Measurements from ENCODE around the gene PPP1R1C. TPM values are rescaled to one million over a fixed set of nuclear protein-coding genes. Genes with fewer than 3 reads are reported as not detected.

PPP1R1C gene
- total and polyA plus RNA-seq, 2 donors (not counting 1 experiment from before 2014, with no cell fraction given), result not detected

- Mint-ChIP-seq H3K4me1 (no peaks in the 10 kb centered on the region), H3K9me3 (ENCODE audit: insufficient read depth) (no peaks in the 10 kb centered on the region), H3K27me3 (peaks cover 5% of the 10 kb centered on the region), H3K4me3 (no peak overlapping the region), H3K27ac (no peak overlapping the region)
- ChIA-PET POLR2A (no interaction called here), CTCF (interaction anchor here (0.9 kb wide), 1 partner anchor 14 kb away, joined by 3 read pairs; no protein-coding TSS in a partner anchor)
- no CpG with 5 or more reads among the region's 3 CpGs for WGBS (ENCODE audit: insufficient coverage)
- no peaks in the 10 kb centered on the region for H3K36me3 ChIP-seq (replicated peaks in 1 of 2; ENCODE audit: control extremely low read depth in 1 of 2, control insufficient read depth in 1 of 2, extremely low read depth in 1 of 2, insufficient read depth in 2 of 2, low read length in 1 of 2)
- no peak overlapping the region for H3K9ac ChIP-seq (ENCODE audit: low read length)
- H2AFZ ChIP-seq (ENCODE audit: insufficient read depth, low read depth, low read length, poor library complexity, severe bottlenecking), result no peak overlapping the region
- H4K20me1 ChIP-seq (ENCODE audit: control insufficient read depth, insufficient read depth, low read length, poor library complexity, severe bottlenecking), result no peaks in the 10 kb centered on the region
- H3K4me3 ChIP-seq (ENCODE audit: control extremely low read depth in 1 of 5, extremely low read depth in 1 of 5, insufficient read depth in 1 of 5, low read depth in 2 of 5, low read length in 4 of 5), result no peak overlapping the region
- H3K4me1 ChIP-seq (ENCODE audit: control insufficient read depth in 2 of 2, insufficient read depth in 2 of 2, low read length in 2 of 2), result no peaks in the 10 kb centered on the region
- no peaks in the 10 kb centered on the region for H3K9me3 ChIP-seq (ENCODE audit: control extremely low read depth in 1 of 3, control insufficient read depth in 2 of 3, insufficient read depth in 1 of 3, low read length in 2 of 3)
- TF ChIP-seq EZH2 (IDR thresholded peaks at IDR 0.05; ENCODE audit: borderline replicate concordance, insufficient read depth, low read depth, low read length, poor library complexity, severe bottlenecking), result no peak
- TF ChIP-seq, protein P1, sequence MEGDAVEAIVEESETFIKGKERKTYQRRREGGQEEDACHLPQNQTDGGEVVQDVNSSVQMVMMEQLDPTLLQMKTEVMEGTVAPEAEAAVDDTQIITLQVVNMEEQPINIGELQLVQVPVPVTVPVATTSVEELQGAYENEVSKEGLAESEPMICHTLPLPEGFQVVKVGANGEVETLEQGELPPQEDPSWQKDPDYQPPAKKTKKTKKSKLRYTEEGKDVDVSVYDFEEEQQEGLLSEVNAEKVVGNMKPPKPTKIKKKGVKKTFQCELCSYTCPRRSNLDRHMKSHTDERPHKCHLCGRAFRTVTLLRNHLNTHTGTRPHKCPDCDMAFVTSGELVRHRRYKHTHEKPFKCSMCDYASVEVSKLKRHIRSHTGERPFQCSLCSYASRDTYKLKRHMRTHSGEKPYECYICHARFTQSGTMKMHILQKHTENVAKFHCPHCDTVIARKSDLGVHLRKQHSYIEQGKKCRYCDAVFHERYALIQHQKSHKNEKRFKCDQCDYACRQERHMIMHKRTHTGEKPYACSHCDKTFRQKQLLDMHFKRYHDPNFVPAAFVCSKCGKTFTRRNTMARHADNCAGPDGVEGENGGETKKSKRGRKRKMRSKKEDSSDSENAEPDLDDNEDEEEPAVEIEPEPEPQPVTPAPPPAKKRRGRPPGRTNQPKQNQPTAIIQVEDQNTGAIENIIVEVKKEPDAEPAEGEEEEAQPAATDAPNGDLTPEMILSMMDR (IDR thresholded peaks at IDR 0.05), result no peak
- no peaks in the 10 kb centered on the region for H3K27me3 ChIP-seq (replicated peaks in 1 of 4; ENCODE audit: control extremely low read depth in 1 of 4, control insufficient read depth in 3 of 4, insufficient read depth in 4 of 4, low read length in 3 of 4)
- intact Hi-C loops (cut with micrococcal nuclease), result no loop called here
- no peak for ATAC-seq (ENCODE audit: low read depth)
- H3K27ac ChIP-seq (ENCODE audit: low read length in 2 of 2), result no peak overlapping the region
- no peak for DNase-seq
- H3K4me2 ChIP-seq (replicated peaks; ENCODE audit: low read depth, low read length, poor library complexity, severe bottlenecking), result no peak overlapping the region
- no peaks in the 10 kb centered on the region for H3K79me2 ChIP-seq (ENCODE audit: control insufficient read depth, insufficient read depth, low read length)
Measured at GRCh38 chr2:182062329-182062972, 76.8 kb downstream of the PPP1R1C start.

- Histone ChIP-seq H3K79me2 (ENCODE audit: control insufficient read depth, insufficient read depth, low read length) (no peaks in the 10 kb centered on the region), H2AFZ (ENCODE audit: insufficient read depth, low read depth, low read length, poor library complexity, severe bottlenecking) (no peak overlapping the region), H3K27me3 (replicated peaks in 1 of 4; ENCODE audit: control extremely low read depth in 1 of 4, control insufficient read depth in 3 of 4, insufficient read depth in 4 of 4, low read length in 3 of 4) (no peaks in the 10 kb centered on the region), H3K9ac (ENCODE audit: low read length) (no peak overlapping the region), H4K20me1 (ENCODE audit: control insufficient read depth, insufficient read depth, low read length, poor library complexity, severe bottlenecking) (no peaks in the 10 kb centered on the region), H3K36me3 (replicated peaks in 1 of 2; ENCODE audit: control extremely low read depth in 1 of 2, control insufficient read depth in 1 of 2, extremely low read depth in 1 of 2, insufficient read depth in 2 of 2, low read length in 1 of 2) (no peaks in the 10 kb centered on the region), H3K4me2 (replicated peaks; ENCODE audit: low read depth, low read length, poor library complexity, severe bottlenecking) (no peak overlapping the region), H3K27ac (ENCODE audit: low read length in 2 of 2) (no peak overlapping the region), H3K4me1 (ENCODE audit: control insufficient read depth in 2 of 2, insufficient read depth in 2 of 2, low read length in 2 of 2) (no peaks in the 10 kb centered on the region), H3K9me3 (ENCODE audit: control extremely low read depth in 1 of 3, control insufficient read depth in 2 of 3, insufficient read depth in 1 of 3, low read length in 2 of 3) (no peaks in the 10 kb centered on the region), H3K4me3 (ENCODE audit: control extremely low read depth in 1 of 5, extremely low read depth in 1 of 5, insufficient read depth in 1 of 5, low read depth in 2 of 5, low read length in 4 of 5) (no peak overlapping the region)
- no peaks in the 10 kb centered on the region for H3K9me3 Mint-ChIP-seq (ENCODE audit: insufficient read depth)
- no peak for TF ChIP-seq EZH2 (IDR thresholded peaks at IDR 0.05; ENCODE audit: borderline replicate concordance, insufficient read depth, low read depth, low read length, poor library complexity, severe bottlenecking)
- TF ChIP-seq, protein P1 (IDR thresholded peaks at IDR 0.05), result no peak
- intact Hi-C loops (cut with micrococcal nuclease), result no loop called here
- ATAC-seq (ENCODE audit: low read depth) (no peak), DNase-seq (no peak)
- ChIA-PET POLR2A (no interaction called here), CTCF (no interaction called here)
- H3K27ac Mint-ChIP-seq, result no peak overlapping the region
- H3K27me3 Mint-ChIP-seq, result no peaks in the 10 kb centered on the region
- no peaks in the 10 kb centered on the region for H3K4me1 Mint-ChIP-seq
- no CpG with 5 or more reads among the region's 3 CpGs for WGBS (ENCODE audit: insufficient coverage)
- H3K4me3 Mint-ChIP-seq, result no peak overlapping the region
Measured at GRCh38 chr2:182064019-182064778, 78.5 kb downstream of the PPP1R1C start.
